OCI-LY7 (cell line): ENCODE results near the gene NR5A2. TPM values are rescaled to one million over a fixed set of nuclear protein-coding genes. Genes with fewer than 3 reads are reported as not detected.

Source experiments
- BruUV-seq: library from RNA; stranded (reverse); fragments of 400-500 nt; replicated peaks from 2 replicates; lab custom pipeline; 2021; lab: Mats Ljungman, UMichigan
- CTCF ChIA-PET: fragments of 300-600 bp; sonication (Branson Sonifier 250); formaldehyde crosslinking; loops from one replicate; lab custom pipeline; 2022; ENCODE audit warnings: antibody characterized with exemption; ENCODE audit not compliant: unreplicated experiment; lab: Charles Lee
- POLR2A ChIA-PET: fragments of 300-600 bp; sonication (Branson Sonifier 250); formaldehyde crosslinking; loops from one replicate; lab custom pipeline; 2022; ENCODE audit warnings: antibody characterized with exemption; lab: Charles Lee
- DNase-seq: peaks from one replicate; pipeline ENCODE4 v3.0.0-alpha.2; 2015; ENCODE audit warnings: low spot score
- H2AFZ ChIP-seq: fragments of 200-600 bp; sonication (generic), shearing (Covaris generic); 2 replicates; pipeline ENCODE4 v1.6.1; 2014; ENCODE audit warnings: mild to moderate bottlenecking, antibody characterized with exemption, low read length, moderate library complexity
- H3K27ac ChIP-seq: fragments of 200-600 bp; sonication (generic); 2 replicates; pipeline ENCODE4 v1.5.1; 2014; ENCODE audit warnings: mixed run types, low read depth, mild to moderate bottlenecking, moderate library complexity, low read length, inconsistent platforms; ENCODE audit not compliant: poor library complexity, severe bottlenecking
- H3K36me3 ChIP-seq: fragments of 200-600 bp; sonication (generic); 2 replicates; pipeline ENCODE4 v1.6.1; 2014; ENCODE audit warnings: mild to moderate bottlenecking, antibody characterized with exemption, low read length, moderate library complexity, mixed read lengths; ENCODE audit not compliant: insufficient read depth
- H3K4me1 ChIP-seq: fragments of 200-600 bp; sonication (generic); 2 replicates; pipeline ENCODE4 v1.5.1; 2014; ENCODE audit warnings: mild to moderate bottlenecking, low read length; ENCODE audit not compliant: insufficient read depth, poor library complexity, severe bottlenecking
- H3K4me2 ChIP-seq: fragments of 200-600 bp; sonication (generic); 2 replicates; pipeline ENCODE4 v1.6.1; 2014; ENCODE audit warnings: mild to moderate bottlenecking, low read length
- H3K4me3 ChIP-seq: fragments of 200-600 bp; sonication (generic); 2 replicates; pipeline ENCODE4 v1.5.1; 2014; ENCODE audit warnings: mild to moderate bottlenecking, low read depth, low read length; ENCODE audit not compliant: poor library complexity, severe bottlenecking
- H3K79me2 ChIP-seq: fragments of 200-600 bp; sonication (generic); 2 replicates; pipeline ENCODE4 v1.6.1; 2016; ENCODE audit warnings: low read depth, mild to moderate bottlenecking, low read length, moderate library complexity, mixed read lengths; ENCODE audit not compliant: insufficient read depth
- H3K9me2 ChIP-seq: fragments of 200-600 bp; sonication (generic); 2 replicates; pipeline ENCODE4 v1.6.1; 2016; ENCODE audit warnings: mild to moderate bottlenecking, low read length, mixed read lengths; ENCODE audit not compliant: insufficient read depth
- H3K9me3 ChIP-seq: fragments of 200-600 bp; sonication (generic); 2 replicates; pipeline ENCODE4 v1.6.1; 2014; ENCODE audit warnings: mild to moderate bottlenecking, mixed run types, low read length, mixed read lengths
- H4K20me1 ChIP-seq: fragments of 200-600 bp; sonication (generic); 2 replicates; pipeline ENCODE4 v1.6.1; 2014; ENCODE audit warnings: mild to moderate bottlenecking, antibody characterized with exemption, low read length, moderate library complexity, mixed read lengths; ENCODE audit not compliant: insufficient read depth
- CTCF ChIP-seq: fragments of 200-600 bp; sonication (generic); conservative IDR thresholded peaks from 2 replicates; pipeline ENCODE4 v1.5.1; 2014; ENCODE audit warnings: mild to moderate bottlenecking, antibody characterized with exemption, low read length, moderate library complexity, mixed read lengths
- EZH2phosphoT487 ChIP-seq: fragments of 200-600 bp; sonication (generic); IDR thresholded peaks from 2 replicates; pipeline ENCODE4 v1.6.1; 2018; ENCODE audit warnings: low read depth, borderline replicate concordance, mild to moderate bottlenecking, mixed run types, antibody characterized with exemption, low read length, moderate library complexity, mixed read lengths
- intact Hi-C: fragments of 100-400 bp; cut with micrococcal nuclease; formaldehyde crosslinking; loops from one replicate; pipeline ENCODE4 v1.10.0; 2022; ENCODE audit not compliant: unreplicated experiment
- total RNA-seq, 2 experiments: library from RNA; depleted of rRNA in 1 of 2; stranded (reverse); fragments of >200 nt in 1 of 2; shearing (Covaris generic) in 1 of 2; gene quantifications; 2 replicates each; pipeline ENCODE4 v1.2.3, GENCODE V29; 2014 to 2022

NR5A2 gene
- total RNA-seq, 2 experiments from 2014 or later = 2.3 to 3.9 TPM

- Histone ChIP-seq H4K20me1 (no peaks in the 10 kb centered on the region), H3K9me3 (no peaks in the 10 kb centered on the region), H3K79me2 (no peaks in the 10 kb centered on the region), H2AFZ (no peak overlapping the region), H3K4me2 (no peak overlapping the region), H3K27ac (no peak overlapping the region), H3K4me3 (no peak overlapping the region), H3K9me2 (no peaks in the 10 kb centered on the region), H3K36me3 (no peaks in the 10 kb centered on the region), H3K4me1 (peaks cover 4% of the 10 kb centered on the region)
- TF ChIP-seq CTCF (no peak), EZH2phosphoT487 (no peak)
- no peak for DNase-seq
- CTCF ChIA-PET = no interaction called here
- intact Hi-C loops = no loop called here
- BruUV-seq = no TSS peak
- POLR2A ChIA-PET = interaction anchor here (1.8 kb wide), 1 partner anchor 28 kb away, joined by 3 read pairs; no protein-coding TSS in a partner anchor
Observed at GRCh38 chr1:200213921-200214320, 186.4 kb downstream of the NR5A2 start.

DNA sequence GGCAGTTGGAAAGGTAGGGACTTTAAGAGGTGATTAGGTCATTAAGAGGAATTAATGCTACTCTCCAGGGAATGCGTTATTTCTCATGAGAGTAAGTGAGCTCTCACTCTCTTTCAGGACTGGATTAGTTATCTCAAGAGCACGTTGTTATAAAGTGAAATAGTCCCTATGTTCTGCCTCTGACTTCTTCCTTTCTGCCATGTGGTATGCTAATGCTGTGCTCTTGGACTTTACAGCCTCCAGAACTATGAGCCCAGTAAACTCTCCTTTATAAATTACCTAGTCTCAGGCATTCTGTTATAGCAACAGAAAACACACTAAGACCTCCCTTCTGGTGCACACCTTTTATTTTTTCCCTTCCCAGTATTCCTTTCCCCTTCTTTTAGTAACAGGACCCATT, 187.8 kb downstream of the NR5A2 start:
- no peaks in the 10 kb centered on the region for H3K9me2 ChIP-seq
- H3K36me3 ChIP-seq = no peaks in the 10 kb centered on the region
- CTCF ChIA-PET = no interaction called here
- no TSS peak for BruUV-seq
- H3K4me3 ChIP-seq = no peak overlapping the region
- DNase-seq = no peak
- no peaks in the 10 kb centered on the region for H3K79me2 ChIP-seq
- H3K27ac ChIP-seq = no peak overlapping the region
- no peaks in the 10 kb centered on the region for H3K9me3 ChIP-seq
- no peak overlapping the region for H2AFZ ChIP-seq
- POLR2A ChIA-PET = interaction anchor here (1.8 kb wide), 1 partner anchor 27 kb away, joined by 3 read pairs; no protein-coding TSS in a partner anchor
- H4K20me1 ChIP-seq = no peaks in the 10 kb centered on the region
- no peak overlapping the region for H3K4me2 ChIP-seq
- peaks cover 4% of the 10 kb centered on the region for H3K4me1 ChIP-seq
- intact Hi-C loops = no loop called here
- TF ChIP-seq EZH2phosphoT487 (no peak), CTCF (no peak)

GRCh38 chr1:200217703-200218102, 190.2 kb downstream of the NR5A2 start:
- H3K4me1 ChIP-seq = peaks cover 4% of the 10 kb centered on the region
- ChIA-PET CTCF (no interaction called here), POLR2A (interaction anchor here (1.0 kb wide), 1 partner anchor 375 kb away, joined by 4 read pairs; no protein-coding TSS in a partner anchor)
- no peaks in the 10 kb centered on the region for H3K36me3 ChIP-seq
- intact Hi-C loops = no loop called here
- no peaks in the 10 kb centered on the region for H3K79me2 ChIP-seq
- no peak overlapping the region for H3K4me2 ChIP-seq
- TF ChIP-seq CTCF = no peak
- no peak for TF ChIP-seq EZH2phosphoT487
- no peaks in the 10 kb centered on the region for H4K20me1 ChIP-seq
- no peaks in the 10 kb centered on the region for H3K9me2 ChIP-seq
- no peak overlapping the region for H3K4me3 ChIP-seq
- DNase-seq = no peak
- no peak overlapping the region for H3K27ac ChIP-seq
- no peak overlapping the region for H2AFZ ChIP-seq
- no peaks in the 10 kb centered on the region for H3K9me3 ChIP-seq
- no TSS peak for BruUV-seq
